ENCODE data around the gene SEPHS2. TPM values are rescaled to one million over a fixed set of nuclear protein-coding genes. Genes with fewer than 3 reads are reported as not detected.

SEPHS2 gene
- total and polyA plus RNA-seq, 2 donors (not counting 3 experiments of a cell fraction or from before 2014, with no cell fraction given): 22.9 to 32.8 TPM

GRCh38 chr16:30438835-30439234, 6.8 kb downstream of the SEPHS2 start:
- H3K9me1 ChIP-seq (replicated peaks; ENCODE audit: control insufficient read depth, extremely low read depth, insufficient read depth, low read length): no peaks in the 10 kb centered on the region
- DNase-seq (ENCODE audit: low read depth, low spot score) (no peak), FAIRE-seq (no peak)
- no peaks in the 10 kb centered on the region for H3K79me2 ChIP-seq (ENCODE audit: control insufficient read depth, insufficient read depth, low read length)
- no peak overlapping the region for H2AFZ ChIP-seq (ENCODE audit: low read depth, low read length)
- no peak overlapping the region for H3K4me3 ChIP-seq (replicated peaks in 1 of 3; ENCODE audit: insufficient read depth in 1 of 3, low read depth in 1 of 3, low read length in 3 of 3)
- H4K20me1 ChIP-seq (replicated peaks; ENCODE audit: control insufficient read depth, extremely low read depth, insufficient read depth, low read length): no peaks in the 10 kb centered on the region
- dilution Hi-C loops (cut with MboI; ENCODE audit: extremely low pct_ligation_motif_present, low sequenced_read_pairs): no loop called here
- H3K9ac ChIP-seq (replicated peaks; ENCODE audit: extremely low read depth, insufficient read depth, low read length): no peak overlapping the region
- ChIA-PET CTCF (interaction anchor here (1.4 to 1.9 kb wide), 2 partner anchors 9 to 159 kb away, joined by 4 to 13 read pairs; partner anchors contain the start of gene DCTPP1), POLR2A (interaction anchor here (0.6 kb wide), 1 partner anchor 41 kb away, joined by 3 read pairs; no protein-coding TSS in a partner anchor)
- intact Hi-C loops (cut with micrococcal nuclease): no loop called here
- BruUV-seq (replicated peaks): no TSS peak
- no peak overlapping the region for H3K4me2 ChIP-seq (ENCODE audit: insufficient read depth, low read length)
- TF ChIP-seq JUN (IDR thresholded peaks at IDR 0.05; ENCODE audit: borderline replicate concordance, insufficient read depth, insufficient read length, low read depth): no peak
- TF ChIP-seq POLR2AphosphoS5 (IDR thresholded peaks at IDR 0.05; ENCODE audit: insufficient read depth, low read depth, low read length): no peak
- TF ChIP-seq CTCF (IDR thresholded peaks at IDR 0.05; ENCODE audit: extremely low read depth in 1 of 2, insufficient read depth in 1 of 2, low read depth in 1 of 2, low read length in 2 of 2): no peak
- no peak for TF ChIP-seq FOS (IDR thresholded peaks at IDR 0.05; ENCODE audit: borderline replicate concordance, insufficient read depth, low read length)
- TF ChIP-seq EZH2 (IDR thresholded peaks at IDR 0.05; ENCODE audit: borderline replicate concordance, low read depth, low read length, severe bottlenecking): no peak
- TF ChIP-seq GATA2 (IDR thresholded peaks at IDR 0.05; ENCODE audit: insufficient read depth, insufficient read length, low read depth, low read length): no peak
- H3K4me1 ChIP-seq (ENCODE audit: control insufficient read depth, extremely low read depth, insufficient read depth, low read length): no peaks in the 10 kb centered on the region
- H3K27ac ChIP-seq (ENCODE audit: insufficient read depth, low read depth, low read length): no peak overlapping the region
- no peaks in the 10 kb centered on the region for H3K9me3 ChIP-seq (replicated peaks; ENCODE audit: control insufficient read depth, insufficient read depth, low read length)
- peaks cover 0 to 3% of the 10 kb centered on the region in 2 experiments for H3K27me3 ChIP-seq (ENCODE audit: control insufficient read depth in 2 of 2, insufficient read depth in 2 of 2, low read length in 2 of 2)
- H3K36me3 ChIP-seq (ENCODE audit: control insufficient read depth in 2 of 2, extremely low read depth in 1 of 2, insufficient read depth in 2 of 2, low read length in 2 of 2): no peaks in the 10 kb centered on the region
